GM12873 (cell line): Measurements from ENCODE around the gene FN1.

Experiments used
- TF ChIP-seq, protein P1 (sequence below): IDR thresholded peaks from 2 replicates; pipeline ENCODE4 v1.5.1; 2012; ENCODE audit warnings: low read depth, mild to moderate bottlenecking, moderate library complexity, low read length, control low read depth; ENCODE audit not compliant: insufficient read depth; ENCODE audit errors: missing control alignments

FN1 gene

DNA sequence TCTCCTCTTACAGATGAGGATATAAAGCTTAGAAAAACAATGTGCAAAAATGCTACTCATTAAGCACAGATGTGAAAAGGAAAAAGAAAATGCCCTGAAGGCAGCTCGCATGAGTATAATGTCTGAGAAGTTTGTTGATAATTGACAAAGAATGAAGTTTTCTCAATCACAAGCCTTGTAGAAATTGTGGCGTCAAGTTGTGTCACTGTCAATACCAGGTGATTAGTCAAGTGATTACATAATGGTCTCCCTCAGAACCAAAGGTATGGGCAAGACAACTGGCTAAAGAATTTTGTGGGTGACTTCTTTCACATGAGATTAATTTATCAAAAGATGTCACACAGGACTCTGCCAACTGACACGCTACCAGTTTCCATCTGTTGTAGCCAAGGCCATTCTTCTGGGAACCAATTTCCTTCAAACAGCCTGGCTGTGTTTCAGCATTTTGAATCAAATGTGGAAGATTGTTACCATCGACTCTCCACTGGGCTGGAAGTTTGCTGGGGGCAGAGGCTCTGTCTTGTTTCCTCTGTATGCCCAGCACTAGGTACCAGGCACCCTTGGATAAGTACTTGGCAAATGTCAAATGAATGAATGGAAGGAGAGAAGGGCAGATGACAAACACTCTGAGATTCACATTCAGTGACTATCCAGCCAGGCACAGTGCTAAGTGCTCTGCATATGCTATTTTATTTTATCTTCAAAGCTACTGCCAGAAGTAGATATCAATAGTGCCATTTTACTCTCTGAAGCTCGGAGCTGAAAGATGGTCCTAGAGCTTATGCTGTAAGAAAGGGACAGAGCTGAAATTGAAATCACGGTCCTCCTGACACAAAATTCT lies 5.9 kb upstream of the FN1 start:
- TF ChIP-seq, protein P1, sequence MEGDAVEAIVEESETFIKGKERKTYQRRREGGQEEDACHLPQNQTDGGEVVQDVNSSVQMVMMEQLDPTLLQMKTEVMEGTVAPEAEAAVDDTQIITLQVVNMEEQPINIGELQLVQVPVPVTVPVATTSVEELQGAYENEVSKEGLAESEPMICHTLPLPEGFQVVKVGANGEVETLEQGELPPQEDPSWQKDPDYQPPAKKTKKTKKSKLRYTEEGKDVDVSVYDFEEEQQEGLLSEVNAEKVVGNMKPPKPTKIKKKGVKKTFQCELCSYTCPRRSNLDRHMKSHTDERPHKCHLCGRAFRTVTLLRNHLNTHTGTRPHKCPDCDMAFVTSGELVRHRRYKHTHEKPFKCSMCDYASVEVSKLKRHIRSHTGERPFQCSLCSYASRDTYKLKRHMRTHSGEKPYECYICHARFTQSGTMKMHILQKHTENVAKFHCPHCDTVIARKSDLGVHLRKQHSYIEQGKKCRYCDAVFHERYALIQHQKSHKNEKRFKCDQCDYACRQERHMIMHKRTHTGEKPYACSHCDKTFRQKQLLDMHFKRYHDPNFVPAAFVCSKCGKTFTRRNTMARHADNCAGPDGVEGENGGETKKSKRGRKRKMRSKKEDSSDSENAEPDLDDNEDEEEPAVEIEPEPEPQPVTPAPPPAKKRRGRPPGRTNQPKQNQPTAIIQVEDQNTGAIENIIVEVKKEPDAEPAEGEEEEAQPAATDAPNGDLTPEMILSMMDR = no peak

DNA sequence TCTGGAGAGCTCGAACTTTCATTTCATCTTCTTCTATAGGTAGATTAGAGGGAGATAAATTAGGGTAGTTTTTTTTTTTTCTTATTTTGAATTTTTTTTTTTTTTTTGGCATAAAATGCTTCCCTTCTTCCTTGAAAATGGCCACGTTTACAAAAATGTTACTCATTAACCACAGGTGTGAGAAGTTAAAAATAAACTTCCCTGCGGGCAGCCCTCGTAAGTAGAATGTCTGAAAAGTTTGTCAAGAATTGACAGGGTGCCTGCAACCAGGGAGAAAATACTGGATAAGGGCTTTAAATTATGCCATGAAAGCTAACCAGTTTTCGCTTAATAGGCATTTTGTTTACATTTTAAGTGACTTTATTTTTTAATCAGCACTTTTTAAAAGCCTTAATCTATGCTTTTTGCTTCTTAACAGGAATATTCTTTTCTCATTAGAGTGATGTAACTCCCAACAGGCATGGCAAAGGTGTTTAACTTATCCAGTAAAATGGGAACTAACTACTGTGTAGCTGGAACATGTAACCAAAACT lies 4.2 kb upstream of the FN1 start:
- TF ChIP-seq, protein P1 = no peak

DNA sequence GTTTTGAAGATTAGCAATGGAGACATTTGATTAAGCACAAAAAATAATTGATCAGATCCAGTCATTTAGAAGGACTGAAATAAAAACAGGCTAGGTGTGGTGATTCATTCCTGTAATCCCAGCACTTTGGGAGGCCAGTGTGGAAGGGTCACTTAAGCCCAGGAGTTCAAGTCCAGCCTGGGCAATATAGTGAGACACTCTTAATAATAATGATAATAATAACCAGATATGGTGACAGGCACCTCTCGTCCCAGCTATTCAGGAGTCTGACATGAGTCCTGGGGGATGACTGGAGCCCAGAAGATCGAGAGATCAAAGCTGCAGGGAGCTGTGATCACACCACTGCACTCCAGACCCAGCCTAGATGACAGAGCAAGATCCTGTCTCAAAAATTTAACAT lies 3.5 kb upstream of the FN1 start:
- TF ChIP-seq, protein P1 = no peak

DNA sequence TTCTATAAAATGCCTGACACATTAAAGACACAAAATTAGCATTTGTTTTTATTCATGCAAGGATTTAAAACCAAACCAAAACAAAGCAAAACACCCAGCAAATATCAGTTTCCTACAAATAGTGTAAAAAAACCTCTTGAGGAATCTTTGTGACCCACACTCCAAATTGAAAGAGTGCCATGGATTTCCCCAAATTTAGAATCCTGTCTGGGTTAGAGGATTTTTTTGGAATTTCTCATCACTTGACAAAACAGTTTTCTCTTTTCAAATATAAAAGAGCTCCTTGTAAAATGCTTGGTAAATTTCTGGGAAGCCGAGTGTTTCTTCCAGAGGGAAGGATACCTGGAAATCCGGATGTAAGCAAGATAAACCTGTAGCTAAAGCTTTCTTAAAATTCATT lies 1.7 kb upstream of the FN1 start:
- TF ChIP-seq, protein P1 = no peak

DNA sequence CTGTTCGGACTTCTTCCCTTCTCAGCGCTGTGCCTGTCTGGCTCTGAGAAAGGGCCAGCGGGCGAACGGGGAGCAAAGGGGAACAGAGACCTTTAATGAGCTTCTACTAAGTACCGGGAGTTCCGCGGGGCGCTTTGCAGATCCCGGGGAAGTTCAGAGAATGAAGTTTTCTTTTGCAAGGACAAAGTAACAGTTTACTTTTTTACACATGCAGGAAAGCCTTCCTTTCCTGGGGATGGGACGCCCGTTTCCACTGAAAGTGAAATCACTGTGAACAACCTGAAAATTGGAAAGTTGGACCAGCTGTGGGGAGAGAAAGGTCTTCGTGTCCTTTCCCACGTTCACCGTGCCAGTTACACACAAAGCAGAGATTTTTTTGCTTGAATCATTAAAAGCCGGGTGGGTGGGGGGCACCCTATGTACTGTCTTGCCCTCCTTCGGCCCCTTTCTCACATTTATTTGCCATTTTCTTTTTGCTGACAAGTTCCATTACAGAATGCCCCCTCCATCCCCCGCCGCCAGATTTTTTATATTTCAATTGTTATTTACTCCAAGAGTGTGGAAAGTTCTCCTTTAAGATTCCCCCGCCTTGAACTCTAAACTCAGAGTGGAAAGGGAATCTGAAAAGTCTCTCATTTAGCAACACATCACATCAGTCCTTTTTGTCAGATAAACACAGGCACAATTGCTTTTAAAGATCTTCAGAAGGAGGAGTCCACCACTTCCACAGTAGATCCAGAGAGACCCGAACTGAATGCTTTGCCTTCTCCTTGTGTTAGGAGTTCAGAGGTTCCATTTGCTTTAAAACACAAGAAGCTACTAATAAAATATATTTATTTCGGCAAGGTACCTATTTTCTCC lies 1.1 kb upstream of the FN1 start:
- TF ChIP-seq, protein P1 = no peak

DNA sequence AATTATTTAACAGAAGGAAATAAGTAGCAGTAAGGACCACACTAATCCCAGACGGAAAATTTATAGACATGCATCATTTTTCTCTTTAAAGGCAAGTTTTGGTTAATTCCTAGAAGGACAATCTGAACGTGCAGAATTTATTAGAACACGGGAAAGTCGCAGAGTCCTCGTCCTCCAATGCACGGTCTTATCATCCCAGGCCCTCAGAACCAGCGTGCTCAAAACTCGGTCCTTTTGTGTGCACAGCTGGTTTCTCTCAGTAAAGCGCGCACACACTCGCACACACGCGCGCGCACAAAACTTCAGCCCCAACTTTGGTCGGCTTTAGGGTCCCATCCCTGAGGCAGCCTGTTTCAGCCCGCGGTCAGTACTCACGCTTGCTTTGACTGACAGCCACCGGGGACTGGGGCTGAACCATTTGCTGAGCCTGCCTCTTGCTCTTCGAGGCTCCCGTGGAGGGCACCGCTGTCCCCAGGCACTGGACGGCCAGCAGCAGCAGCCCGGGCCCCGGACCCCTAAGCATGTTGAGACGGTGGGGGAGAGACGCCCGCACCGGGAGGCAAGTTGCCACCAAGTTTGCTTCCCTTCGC lies 493 bp downstream of the FN1 start:
- TF ChIP-seq, protein P1 = no peak
